HG02943 (cell line): ENCODE measurements around the gene DRG2.

Source experiments
- ATAC-seq: cut with Tn5 transposase; IDR thresholded peaks from one replicate; pipeline ENCODE4 v1.9.1; 2021; ENCODE audit warnings: mild to moderate bottlenecking, low read depth, moderate library complexity; ENCODE audit not compliant: unreplicated experiment

DRG2 gene

GRCh38 chr17:18111330-18111971 is 23.7 kb downstream of the DRG2 start:
- no peak for ATAC-seq

- no peak for ATAC-seq
Measured at GRCh38 chr17:18115517-18115916, 27.8 kb downstream of the DRG2 start.

GRCh38 chr17:18116078-18116477 is 28.3 kb downstream of the DRG2 start:
- ATAC-seq: no peak

DNA sequence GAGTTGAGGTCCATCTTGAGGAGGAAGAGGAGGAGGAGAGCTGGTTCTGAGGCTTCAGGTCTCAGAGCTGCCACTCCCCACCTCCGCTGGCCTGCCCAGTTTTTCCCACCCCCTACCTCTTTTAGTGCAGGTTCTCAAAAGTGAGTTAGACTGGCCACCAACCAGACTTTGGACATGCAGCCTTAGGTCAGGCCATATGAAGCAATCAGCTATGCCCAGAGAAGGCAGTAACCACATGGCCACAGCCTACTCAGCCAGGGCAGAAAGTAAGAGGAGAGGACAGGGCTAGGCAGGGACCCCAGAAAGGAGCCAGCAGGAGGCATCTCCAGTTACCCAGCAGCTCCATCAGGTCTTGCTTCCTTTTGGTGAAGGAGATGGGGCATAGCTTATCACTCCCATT is 29.8 kb downstream of the DRG2 start:
- no peak for ATAC-seq

DNA sequence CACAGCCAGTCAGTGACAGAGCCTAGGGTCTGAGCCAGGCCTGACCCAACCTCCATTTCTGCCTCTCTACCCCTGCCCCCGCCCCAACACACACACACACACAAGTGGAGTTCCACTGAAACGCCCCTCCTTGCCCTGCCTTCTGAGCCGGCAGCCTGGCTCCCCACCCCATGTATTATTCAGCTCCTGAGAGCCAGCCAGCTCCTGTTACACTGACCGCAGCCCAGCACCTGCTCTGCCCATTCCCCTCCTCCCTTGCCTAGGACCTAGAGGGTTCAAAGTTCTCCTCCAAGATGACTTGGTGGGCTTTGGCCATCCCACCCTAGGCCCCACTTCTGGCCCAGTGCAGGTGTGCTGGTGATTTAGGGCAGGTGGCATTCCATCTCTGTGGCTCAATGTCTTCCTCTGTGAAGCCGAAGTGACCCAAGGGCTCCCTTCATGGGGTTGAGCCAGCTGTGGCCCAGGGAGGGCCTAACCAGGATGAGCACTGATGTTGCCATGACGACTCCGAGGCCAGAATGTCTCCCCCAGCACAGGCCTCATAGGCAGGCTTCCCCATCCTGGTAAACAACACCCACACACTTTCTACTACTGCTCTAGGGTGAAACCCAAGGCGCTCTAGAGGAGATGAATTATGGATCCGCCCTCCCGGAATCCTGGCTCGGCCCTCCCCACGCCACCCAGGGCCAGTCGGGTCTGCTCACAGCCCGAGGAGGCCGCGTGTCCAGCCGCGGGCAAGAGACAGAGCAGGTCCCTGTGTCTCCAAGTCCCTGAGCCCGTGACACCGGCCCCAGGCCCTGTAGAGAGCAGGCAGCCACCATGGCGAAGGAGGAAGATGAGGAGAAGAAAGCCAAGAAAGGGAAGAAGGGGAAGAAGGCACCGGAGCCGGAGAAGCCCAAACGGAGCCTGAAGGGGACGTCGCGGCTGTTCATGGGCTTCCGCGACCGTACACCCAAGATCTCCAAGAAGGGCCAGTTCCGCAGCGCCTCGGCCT is 30.5 kb downstream of the DRG2 start:
- ATAC-seq: no peak

DNA sequence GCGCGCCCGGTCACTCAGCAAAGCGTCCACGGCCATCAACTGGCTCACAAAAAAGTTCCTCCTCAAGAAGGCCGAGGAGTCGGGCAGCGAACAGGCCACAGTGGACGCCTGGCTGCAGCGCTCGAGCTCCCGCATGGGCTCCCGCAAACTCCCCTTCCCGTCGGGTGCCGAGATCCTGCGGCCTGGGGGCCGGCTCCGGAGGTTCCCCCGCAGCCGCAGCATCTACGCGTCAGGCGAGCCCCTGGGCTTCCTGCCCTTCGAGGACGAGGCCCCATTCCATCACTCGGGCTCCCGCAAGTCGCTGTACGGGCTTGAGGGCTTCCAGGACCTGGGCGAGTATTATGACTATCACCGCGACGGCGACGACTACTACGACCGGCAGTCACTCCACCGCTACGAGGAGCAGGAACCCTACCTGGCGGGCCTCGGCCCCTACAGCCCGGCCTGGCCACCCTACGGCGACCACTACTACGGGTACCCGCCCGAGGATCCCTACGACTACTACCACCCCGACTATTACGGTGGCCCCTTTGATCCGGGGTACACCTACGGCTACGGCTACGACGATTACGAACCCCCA is 31.5 kb downstream of the DRG2 start:
- ATAC-seq: no peak

GRCh38 chr17:18119938-18120337 is 32.2 kb downstream of the DRG2 start:
- ATAC-seq: no peak

DNA sequence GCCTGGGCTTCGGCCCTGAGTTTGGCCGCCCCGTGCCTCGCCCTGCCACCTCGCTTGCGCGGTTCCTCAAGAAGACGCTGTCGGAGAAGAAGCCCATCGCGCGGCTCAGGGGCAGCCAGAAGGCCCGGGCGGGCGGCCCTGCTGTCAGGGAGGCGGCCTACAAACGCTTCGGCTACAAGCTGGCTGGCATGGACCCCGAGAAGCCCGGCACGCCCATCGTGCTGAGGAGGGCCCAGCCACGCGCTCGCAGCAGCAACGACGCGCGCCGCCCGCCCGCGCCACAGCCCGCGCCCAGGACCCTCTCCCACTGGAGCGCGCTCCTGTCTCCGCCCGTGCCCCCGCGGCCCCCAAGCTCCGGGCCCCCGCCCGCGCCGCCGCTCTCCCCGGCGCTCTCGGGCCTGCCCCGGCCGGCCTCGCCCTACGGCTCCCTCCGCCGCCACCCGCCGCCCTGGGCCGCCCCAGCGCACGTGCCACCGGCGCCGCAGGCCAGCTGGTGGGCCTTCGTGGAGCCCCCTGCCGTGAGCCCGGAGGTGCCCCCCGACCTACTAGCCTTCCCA is 32.8 kb downstream of the DRG2 start:
- no peak for ATAC-seq

GRCh38 chr17:18121144-18121910 is 33.6 kb downstream of the DRG2 start:
- no peak for ATAC-seq

DNA sequence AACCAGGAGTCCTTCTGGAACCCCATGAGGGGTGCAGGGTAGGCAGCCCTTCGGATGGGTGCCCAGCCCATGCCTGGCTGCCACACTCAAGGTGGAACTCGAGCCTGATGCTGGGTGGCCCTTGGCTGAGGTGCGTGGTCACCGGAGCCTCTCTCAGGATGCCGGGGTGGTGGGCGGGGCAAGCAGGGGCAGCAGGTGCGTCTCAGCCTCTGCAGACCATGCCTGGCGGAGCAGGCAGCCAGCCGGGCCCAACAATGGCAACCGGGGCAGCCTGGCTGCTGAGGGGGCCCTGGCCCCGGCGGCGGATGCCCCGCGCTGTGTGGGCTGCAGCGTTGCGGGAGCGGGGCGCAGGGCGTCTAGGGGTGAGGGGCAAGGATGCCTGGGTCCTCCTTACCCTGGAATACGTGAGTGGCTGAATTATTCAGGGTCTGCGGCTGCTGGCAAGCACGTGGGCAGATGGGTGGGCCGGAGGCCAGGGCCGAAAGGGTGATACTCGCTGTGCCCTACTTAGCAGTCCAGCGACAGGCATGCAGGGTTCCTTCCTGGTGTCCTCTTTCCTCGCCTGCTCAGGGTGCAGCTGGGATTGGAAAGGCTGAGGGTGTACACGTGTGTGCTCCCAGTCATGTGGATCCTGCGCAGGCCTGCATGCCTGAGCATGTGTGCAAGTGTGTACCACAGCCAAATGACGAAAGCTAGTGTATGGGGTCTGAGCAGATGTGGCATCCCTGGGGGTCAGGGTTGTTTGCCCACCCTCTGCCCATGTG is 35.4 kb downstream of the DRG2 start:
- no peak for ATAC-seq

DNA sequence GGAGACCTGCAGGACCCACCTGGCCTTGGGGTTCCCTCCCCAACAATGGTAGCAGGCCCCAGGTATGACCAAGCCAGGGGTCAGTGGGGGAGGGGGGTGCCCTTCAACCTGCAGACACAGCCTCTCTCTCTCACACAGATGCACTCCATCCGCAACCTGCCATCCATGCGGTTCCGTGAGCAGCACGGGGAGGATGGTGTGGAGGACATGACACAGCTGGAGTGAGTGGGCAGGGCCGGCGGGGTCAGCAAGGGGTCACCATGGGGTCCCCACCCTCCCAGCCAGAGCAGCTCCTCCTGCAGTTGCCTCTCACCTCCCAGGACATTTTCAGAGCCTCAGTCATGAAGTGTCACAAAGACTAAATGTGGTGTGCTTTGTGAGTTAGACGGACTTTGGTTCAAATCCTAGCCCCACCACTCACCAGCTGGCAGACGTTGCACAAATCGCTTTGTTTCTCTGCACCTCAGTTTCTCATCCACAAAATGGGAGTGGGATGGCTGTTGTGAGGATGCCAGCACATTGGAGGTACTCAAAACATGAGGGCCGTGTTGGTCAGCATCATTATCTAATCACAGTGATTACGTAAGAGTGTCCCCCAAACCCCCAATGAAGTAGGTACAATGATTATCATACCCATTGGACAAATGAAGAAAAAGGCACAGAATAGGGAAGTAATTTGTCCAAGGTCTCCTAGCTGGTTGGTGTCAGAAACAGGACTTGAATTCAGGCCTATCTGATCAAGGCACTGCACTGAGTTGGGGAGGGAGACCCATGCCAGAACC is 36.8 kb downstream of the DRG2 start:
- no peak for ATAC-seq

GRCh38 chr17:18129041-18129502 is 41.3 kb downstream of the DRG2 start:
- ATAC-seq: no peak

GRCh38 chr17:18132711-18133110 is 45.0 kb downstream of the DRG2 start:
- ATAC-seq: no peak

- no peak for ATAC-seq
Measured at GRCh38 chr17:18136357-18136756, 48.6 kb downstream of the DRG2 start.

DNA sequence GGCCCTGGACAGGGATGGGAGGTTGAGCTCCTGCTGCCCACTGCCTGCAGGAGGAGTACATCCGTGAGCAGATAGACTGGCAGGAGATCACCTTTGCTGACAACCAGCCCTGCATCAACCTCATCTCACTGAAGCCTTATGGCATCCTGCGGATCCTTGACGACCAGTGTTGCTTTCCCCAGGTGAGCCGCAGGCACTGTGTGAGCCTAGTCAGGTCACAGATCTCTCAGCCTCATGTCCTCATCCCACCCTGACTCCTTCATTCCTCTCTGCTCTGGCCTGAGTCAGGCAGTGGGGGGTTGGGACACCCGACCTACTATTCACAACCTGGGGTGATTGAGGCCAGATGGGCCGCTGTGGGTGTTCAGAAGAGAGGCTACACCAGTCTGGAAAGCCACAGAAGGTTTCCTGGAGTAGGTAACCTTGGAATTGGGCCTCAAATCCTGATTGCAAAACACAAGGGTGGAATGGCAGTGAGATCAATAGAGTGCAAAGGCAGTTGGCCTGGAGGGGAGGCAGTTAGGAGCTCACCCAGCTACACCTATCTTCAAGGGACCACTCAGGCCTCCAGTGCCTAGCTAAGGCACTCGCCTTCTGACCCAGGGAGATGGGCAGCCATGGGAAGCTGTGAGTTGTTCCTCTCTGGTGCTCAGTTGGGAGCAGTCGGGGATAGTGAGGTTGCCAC is 50.5 kb downstream of the DRG2 start:
- ATAC-seq: no peak

DNA sequence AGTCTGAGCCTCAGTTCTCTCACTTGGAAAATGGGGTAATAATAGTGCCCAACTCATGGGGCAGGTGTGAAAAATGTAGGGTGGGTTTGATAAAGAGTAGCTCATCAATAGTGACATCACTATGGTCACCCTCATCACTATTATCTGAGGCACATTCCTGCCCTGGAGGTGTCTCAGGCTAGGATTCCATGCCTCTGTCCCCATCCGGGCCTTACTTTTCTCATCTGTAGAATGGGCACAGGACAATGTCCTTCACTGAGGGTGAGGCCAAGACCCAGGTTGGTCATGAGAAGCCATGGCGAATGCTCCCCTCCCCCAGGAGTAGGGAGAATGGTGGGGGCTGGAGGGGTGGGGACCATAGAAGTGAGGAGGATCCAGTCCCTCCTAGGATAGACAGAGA is 51.3 kb downstream of the DRG2 start:
- ATAC-seq: no peak

DNA sequence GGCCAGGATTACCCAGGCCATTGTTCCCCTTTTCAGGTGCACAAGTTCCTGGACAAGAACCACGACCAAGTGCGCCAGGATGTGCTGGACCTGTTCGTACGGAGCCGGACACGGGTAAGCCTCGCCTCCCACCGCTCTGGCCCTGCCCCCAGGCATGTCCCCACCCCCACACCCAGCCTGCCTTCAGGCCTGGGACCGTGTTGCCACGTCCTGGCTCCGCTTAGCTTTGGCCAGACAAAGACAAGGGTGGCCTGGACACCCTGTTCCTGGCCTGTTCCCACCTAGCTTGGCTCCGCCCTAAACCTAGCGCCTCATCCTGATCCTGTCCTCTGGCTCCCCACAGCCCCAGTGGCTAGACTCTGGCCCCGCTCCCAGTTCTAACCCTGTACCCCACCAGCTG is 51.8 kb downstream of the DRG2 start:
- no peak for ATAC-seq

- no peak for ATAC-seq
Measured at GRCh38 chr17:18139949-18140348, 52.2 kb downstream of the DRG2 start.
